ENCODE data around the gene C1orf185. TPM values are rescaled to one million over a fixed set of nuclear protein-coding genes. Genes with fewer than 3 reads are reported as not detected.

Gene C1orf185
- total and polyA plus RNA-seq, 9 of the 15 experiments (the other 6 are each of a cell fraction or from before 2014, with no cell fraction given), result not detected

DNA sequence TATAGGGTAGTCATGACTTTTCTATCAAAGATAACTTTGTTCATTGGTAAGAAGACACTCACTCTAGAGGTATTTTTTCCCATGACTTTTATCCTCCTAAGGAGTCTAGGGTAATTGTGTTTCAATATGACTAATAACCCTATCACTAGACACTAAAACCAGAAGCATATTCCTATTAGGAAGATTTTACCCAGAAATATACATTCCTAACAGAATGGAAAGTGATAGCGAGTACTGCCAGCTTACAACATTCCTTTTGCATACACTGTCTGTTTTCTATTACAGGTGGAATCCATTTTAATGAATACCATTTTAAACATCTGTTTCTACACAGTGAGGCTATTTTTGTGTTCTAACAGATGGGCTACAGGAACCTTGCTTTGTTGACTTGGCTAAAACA lies 31.4 kb upstream of the C1orf185 start:
- Histone ChIP-seq H3K4me2 (ENCODE audit: insufficient read depth, low read length) (no peak overlapping the region), H3K36me3 (ENCODE audit: control insufficient read depth, insufficient read depth, low read length) (no peaks in the 10 kb centered on the region), H3K27me3 (ENCODE audit: control insufficient read depth in 2 of 2, insufficient read depth in 2 of 2, low read length in 2 of 2) (no peaks in the 10 kb centered on the region; a peak in 2 of 5 replicates), H3K4me3 (no peak overlapping the region), H3K79me2 (ENCODE audit: control insufficient read depth, insufficient read depth, low read length) (no peaks in the 10 kb centered on the region), H3K9ac (ENCODE audit: insufficient read depth in 1 of 2, low read depth in 2 of 2, low read length in 2 of 2) (no peak overlapping the region), H3K9me3 (replicated peaks; ENCODE audit: control insufficient read depth, insufficient read depth, low read depth, low read length) (no peaks in the 10 kb centered on the region), H4K20me1 (replicated peaks; ENCODE audit: control insufficient read depth, insufficient read depth, low read length) (no peaks in the 10 kb centered on the region), H3K27ac (ENCODE audit: extremely low read depth, low read depth, low read length) (no peak overlapping the region), H3K4me1 (replicated peaks in 1 of 2; ENCODE audit: control insufficient read depth in 2 of 2, insufficient read depth in 2 of 2, low read length in 2 of 2) (peaks cover 0 to 5% of the 10 kb centered on the region in 2 experiments; a peak in 2 of 5 replicates), H3K9me1 (ENCODE audit: control insufficient read depth, insufficient read depth, low read length) (no peaks in the 10 kb centered on the region), H2AFZ (ENCODE audit: low read depth, low read length) (no peak overlapping the region)
- no peak for FAIRE-seq
- no peak for DNase-seq (ENCODE audit: extremely low read depth in 1 of 4, low spot score in 3 of 4)
- in situ Hi-C loops (cut with MboI) (loop anchor here (25.0 kb wide), 1 partner anchor 708 kb away; no protein-coding TSS in a partner anchor), intact Hi-C loops (cut with micrococcal nuclease) (no loop called here)
- 26% methylated on average over 1 of the region's 1 CpG for WGBS (ENCODE audit: insufficient coverage, low coverage, missing lambda C conversion rate)
- ATAC-seq, result no peak
- POLR2A ChIA-PET, result interaction anchor here (1.0 to 1.2 kb wide), 2 partner anchors 9 to 68 kb away, joined by 3 to 4 read pairs; no protein-coding TSS in a partner anchor
- CTCF ChIA-PET (ENCODE audit: low intra/inter-chr PET ratio), result no interaction called here
- BruUV-seq (replicated peaks), result no TSS peak
- TF ChIP-seq STAG1 (CRISPR knock-in tag; IDR thresholded peaks at IDR 0.05; ENCODE audit: borderline replicate concordance), result no peak
- no peak for TF ChIP-seq ZNF263 (CRISPR knock-in tag; IDR thresholded peaks at IDR 0.05; ENCODE audit: borderline replicate concordance)
- no peak for TF ChIP-seq HNRNPLL (IDR thresholded peaks at IDR 0.05; ENCODE audit: low read depth, low read length, poor library complexity, severe bottlenecking)
- no peak for TF ChIP-seq LEF1 (IDR thresholded peaks at IDR 0.05)
- TF ChIP-seq, protein P1, sequence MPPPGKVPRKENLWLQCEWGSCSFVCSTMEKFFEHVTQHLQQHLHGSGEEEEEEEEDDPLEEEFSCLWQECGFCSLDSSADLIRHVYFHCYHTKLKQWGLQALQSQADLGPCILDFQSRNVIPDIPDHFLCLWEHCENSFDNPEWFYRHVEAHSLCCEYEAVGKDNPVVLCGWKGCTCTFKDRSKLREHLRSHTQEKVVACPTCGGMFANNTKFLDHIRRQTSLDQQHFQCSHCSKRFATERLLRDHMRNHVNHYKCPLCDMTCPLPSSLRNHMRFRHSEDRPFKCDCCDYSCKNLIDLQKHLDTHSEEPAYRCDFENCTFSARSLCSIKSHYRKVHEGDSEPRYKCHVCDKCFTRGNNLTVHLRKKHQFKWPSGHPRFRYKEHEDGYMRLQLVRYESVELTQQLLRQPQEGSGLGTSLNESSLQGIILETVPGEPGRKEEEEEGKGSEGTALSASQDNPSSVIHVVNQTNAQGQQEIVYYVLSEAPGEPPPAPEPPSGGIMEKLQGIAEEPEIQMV (tag; conservative IDR thresholded peaks at IDR 0.05; ENCODE audit: low read depth), result no peak
- TF ChIP-seq, protein P2, sequence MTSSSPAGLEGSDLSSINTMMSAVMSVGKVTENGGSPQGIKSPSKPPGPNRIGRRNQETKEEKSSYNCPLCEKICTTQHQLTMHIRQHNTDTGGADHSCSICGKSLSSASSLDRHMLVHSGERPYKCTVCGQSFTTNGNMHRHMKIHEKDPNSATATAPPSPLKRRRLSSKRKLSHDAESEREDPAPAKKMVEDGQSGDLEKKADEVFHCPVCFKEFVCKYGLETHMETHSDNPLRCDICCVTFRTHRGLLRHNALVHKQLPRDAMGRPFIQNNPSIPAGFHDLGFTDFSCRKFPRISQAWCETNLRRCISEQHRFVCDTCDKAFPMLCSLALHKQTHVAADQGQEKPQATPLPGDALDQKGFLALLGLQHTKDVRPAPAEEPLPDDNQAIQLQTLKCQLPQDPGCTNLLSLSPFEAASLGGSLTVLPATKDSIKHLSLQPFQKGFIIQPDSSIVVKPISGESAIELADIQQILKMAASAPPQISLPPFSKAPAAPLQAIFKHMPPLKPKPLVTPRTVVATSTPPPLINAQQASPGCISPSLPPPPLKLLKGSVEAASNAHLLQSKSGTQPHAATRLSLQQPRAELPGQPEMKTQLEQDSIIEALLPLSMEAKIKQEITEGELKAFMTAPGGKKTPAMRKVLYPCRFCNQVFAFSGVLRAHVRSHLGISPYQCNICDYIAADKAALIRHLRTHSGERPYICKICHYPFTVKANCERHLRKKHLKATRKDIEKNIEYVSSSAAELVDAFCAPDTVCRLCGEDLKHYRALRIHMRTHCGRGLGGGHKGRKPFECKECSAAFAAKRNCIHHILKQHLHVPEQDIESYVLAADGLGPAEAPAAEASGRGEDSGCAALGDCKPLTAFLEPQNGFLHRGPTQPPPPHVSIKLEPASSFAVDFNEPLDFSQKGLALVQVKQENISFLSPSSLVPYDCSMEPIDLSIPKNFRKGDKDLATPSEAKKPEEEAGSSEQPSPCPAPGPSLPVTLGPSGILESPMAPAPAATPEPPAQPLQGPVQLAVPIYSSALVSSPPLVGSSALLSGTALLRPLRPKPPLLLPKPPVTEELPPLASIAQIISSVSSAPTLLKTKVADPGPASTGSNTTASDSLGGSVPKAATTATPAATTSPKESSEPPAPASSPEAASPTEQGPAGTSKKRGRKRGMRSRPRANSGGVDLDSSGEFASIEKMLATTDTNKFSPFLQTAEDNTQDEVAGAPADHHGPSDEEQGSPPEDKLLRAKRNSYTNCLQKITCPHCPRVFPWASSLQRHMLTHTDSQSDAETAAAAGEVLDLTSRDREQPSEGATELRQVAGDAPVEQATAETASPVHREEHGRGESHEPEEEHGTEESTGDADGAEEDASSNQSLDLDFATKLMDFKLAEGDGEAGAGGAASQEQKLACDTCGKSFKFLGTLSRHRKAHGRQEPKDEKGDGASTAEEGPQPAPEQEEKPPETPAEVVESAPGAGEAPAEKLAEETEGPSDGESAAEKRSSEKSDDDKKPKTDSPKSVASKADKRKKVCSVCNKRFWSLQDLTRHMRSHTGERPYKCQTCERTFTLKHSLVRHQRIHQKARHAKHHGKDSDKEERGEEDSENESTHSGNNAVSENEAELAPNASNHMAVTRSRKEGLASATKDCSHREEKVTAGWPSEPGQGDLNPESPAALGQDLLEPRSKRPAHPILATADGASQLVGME (CRISPR knock-in tag; IDR thresholded peaks at IDR 0.05), result no peak
- TF ChIP-seq CBFA2T3 (IDR thresholded peaks at IDR 0.05), result no peak
- no peak for TF ChIP-seq HMG20A (CRISPR knock-in tag; conservative IDR thresholded peaks at IDR 0.05)
- no peak for TF ChIP-seq DNMT1 (IDR thresholded peaks at IDR 0.05)
- no peak for TF ChIP-seq TSHZ1 (CRISPR knock-in tag; IDR thresholded peaks at IDR 0.05)
- TF ChIP-seq ZNF175 (CRISPR knock-in tag; IDR thresholded peaks at IDR 0.05; ENCODE audit: low read depth), result no peak
- no peak for TF ChIP-seq ZFPM2 (CRISPR knock-in tag; IDR thresholded peaks at IDR 0.05)

Data from K562 (cell line).